Measurements from ENCODE around the gene PEAR1. TPM values are rescaled to one million over a fixed set of nuclear protein-coding genes. Genes with fewer than 3 reads are reported as not detected.

Gene PEAR1
- polyA plus RNA-seq, 2 of the 4 experiments (the other 2 are of a cell fraction): 1.7 to 5.0 TPM

GRCh38 chr1:156903328-156904091 is 10.0 kb downstream of the PEAR1 start (continued):
- TF ChIP-seq PBX3 (IDR thresholded peaks at IDR 0.05) (no peak), GATA3 (IDR thresholded peaks at IDR 0.05; ENCODE audit: borderline replicate concordance) (no peak), USF2 (IDR thresholded peaks at IDR 0.05) (no peak), NR3C1 (IDR thresholded peaks at IDR 0.05) (no peak), NFE2L2 (conservative IDR thresholded peaks at IDR 0.05; ENCODE audit: low read length) (no peak)

- TF ChIP-seq POLR2AphosphoS2 (conservative IDR thresholded peaks at IDR 0.05; ENCODE audit: low read length) (no peak), ATOH8 (CRISPR knock-in tag; IDR thresholded peaks at IDR 0.05; ENCODE audit: low read depth) (no peak), NFE2L2 (conservative IDR thresholded peaks at IDR 0.05; ENCODE audit: low read length) (no peak), KDM1A (IDR thresholded peaks at IDR 0.05; ENCODE audit: low read depth) (no peak), RCOR1 (IDR thresholded peaks at IDR 0.05; ENCODE audit: low read depth, low read length) (no peak), PBX3 (IDR thresholded peaks at IDR 0.05) (no peak), FOSL2 (IDR thresholded peaks at IDR 0.05) (no peak), FOSL2 (CRISPR knock-in tag; IDR thresholded peaks at IDR 0.05) (no peak), RAD21 (conservative IDR thresholded peaks at IDR 0.05 in 1 of 2, IDR thresholded peaks at IDR 0.05 in 1 of 2) (no peak), CEBPB (IDR thresholded peaks at IDR 0.05) (no peak), FOSB (CRISPR knock-in tag; IDR thresholded peaks at IDR 0.05) (no peak), HES2 (IDR thresholded peaks at IDR 0.05) (no peak)
- Histone ChIP-seq H3K4me3 (no peak overlapping the region), H3K4me2 (no peak overlapping the region), H3K9me3 (no peaks in the 10 kb centered on the region), H3K4me1 (peaks cover 26% of the 10 kb centered on the region), H3K27ac (no peak overlapping the region)
- POLR2A ChIA-PET: no interaction called here
- 87% methylated on average over 18 of the region's 19 CpGs for WGBS (ENCODE audit: missing lambda C conversion rate)
- ATAC-seq (no peak), DNase-seq (ENCODE audit: low read depth in 1 of 2, low spot score in 1 of 2) (no peak), FAIRE-seq (no peak)
- CTCF ChIA-PET: interaction anchor here (8.6 kb wide), 1 partner anchor 18 kb away, joined by 84 read pairs; the partner anchor contains the start of gene LRRC71
Observed at GRCh38 chr1:156904187-156904959, 10.9 kb downstream of the PEAR1 start.

- ATAC-seq: no peak
- Histone ChIP-seq H3K9me3 (no peaks in the 10 kb centered on the region), H3K4me2 (no peak overlapping the region), H3K4me1 (peaks cover 18% of the 10 kb centered on the region), H3K4me3 (no peak overlapping the region), H3K27ac (no peak overlapping the region)
- CTCF ChIA-PET: interaction anchor here (0.7 to 1.0 kb wide), 3 partner anchors 9 to 191 kb away, joined by 3 to 5 read pairs (median 3); partner anchors contain the start of gene LRRC71
- no peak for FAIRE-seq
- TF ChIP-seq KDM5A (IDR thresholded peaks at IDR 0.05) (no peak), HOXB13 (CRISPR knock-in tag; IDR thresholded peaks at IDR 0.05; ENCODE audit: low read depth) (no peak), FOSB (CRISPR knock-in tag; IDR thresholded peaks at IDR 0.05) (no peak), ATOH8 (CRISPR knock-in tag; IDR thresholded peaks at IDR 0.05; ENCODE audit: low read depth) (no peak), NFE2L2 (conservative IDR thresholded peaks at IDR 0.05; ENCODE audit: low read length) (no peak), KDM1A (IDR thresholded peaks at IDR 0.05; ENCODE audit: low read depth) (no peak), MAZ (IDR thresholded peaks at IDR 0.05; ENCODE audit: borderline replicate concordance, low read depth, low read length) (no peak), MYC (IDR thresholded peaks at IDR 0.05; ENCODE audit: borderline replicate concordance, low read length) (no peak), POLR2AphosphoS2 (conservative IDR thresholded peaks at IDR 0.05; ENCODE audit: low read length) (no peak), PBX3 (IDR thresholded peaks at IDR 0.05) (no peak), TP53 (CRISPR knock-in tag; IDR thresholded peaks at IDR 0.05) (no peak), JUN (IDR thresholded peaks at IDR 0.05) (no peak), POLR2A (IDR thresholded peaks at IDR 0.05; ENCODE audit: low read length) (no peak), ESRRA (IDR thresholded peaks at IDR 0.05; ENCODE audit: borderline replicate concordance, low read length) (no peak)
- POLR2A ChIA-PET: no interaction called here
- DNase-seq (ENCODE audit: low read depth in 1 of 2, low spot score in 1 of 2): no peak
- WGBS (ENCODE audit: missing lambda C conversion rate): 89% methylated on average over 11 of the region's 16 CpGs
Observed at GRCh38 chr1:156905176-156905575, 11.7 kb downstream of the PEAR1 start.

Data from A549 (cell line).